Vagina (tissue), 2 donors: ENCODE data around the gene BCAS3. TPM values are rescaled to one million over a fixed set of nuclear protein-coding genes. Genes with fewer than 3 reads are reported as not detected.

Experiments
- DNase-seq, 2 donors: peaks; one replicate each; pipeline ENCODE4 v3.0.0-alpha.2; 2017; ENCODE audit errors: extremely low spot score in 2 of 2
- H3K27ac ChIP-seq: fragments of 200-600 bp; sonication (generic); one replicate; pipeline ENCODE4 v1.5.1; 2019
- H3K27me3 ChIP-seq: fragments of 200-600 bp; sonication (generic); one replicate; pipeline ENCODE4 v1.5.1; 2019
- H3K36me3 ChIP-seq, 2 donors: fragments of 200-600 bp; sonication (generic); one replicate each; pipeline ENCODE4 v1.5.1; 2017 to 2019
- H3K4me1 ChIP-seq: fragments of 200-600 bp; sonication (generic); one replicate; pipeline ENCODE4 v1.5.1; 2019
- H3K4me3 ChIP-seq, 2 donors: fragments of 200-600 bp; sonication (generic); 1 replicate in 1 of 2; 2 replicates in 1 of 2; pipeline ENCODE4 v1.5.1; 2016 to 2019
- H3K9me3 ChIP-seq: fragments of 200-600 bp; sonication (generic); one replicate; pipeline ENCODE4 v1.5.1; 2019
- CTCF ChIP-seq, 3 experiments: fragments of 450-650 bp in 2 of 3; fragments of 200-600 bp in 1 of 3; sonication (generic) in 1 of 3; IDR thresholded peaks; one replicate each; pipeline ENCODE4 v1.5.1; 2017 to 2019; ENCODE audit warnings: antibody characterized with exemption in 3 of 3, mild to moderate bottlenecking in 2 of 3, moderate library complexity in 2 of 3
- POLR2A ChIP-seq, 2 donors: fragments of 450-650 bp; IDR thresholded peaks; one replicate each; pipeline ENCODE4 v1.6.1; 2017; ENCODE audit warnings: antibody characterized with exemption in 2 of 2, mild to moderate bottlenecking in 2 of 2, moderate library complexity in 2 of 2
- POLR2AphosphoS5 ChIP-seq, 2 donors: sonication (generic); formaldehyde crosslinking; IDR thresholded peaks; one replicate each; pipeline ENCODE4 v1.9.0; 2017; ENCODE audit warnings: antibody characterized with exemption in 2 of 2, mild to moderate bottlenecking in 2 of 2, low read depth in 1 of 2; ENCODE audit not compliant: insufficient read depth in 1 of 2
- intact Hi-C: fragments of 100-400 bp; cut with DNase I; formaldehyde crosslinking; loops from one replicate; pipeline ENCODE4 v1.15.1; 2023
- total RNA-seq: library from RNA; depleted of rRNA; stranded (reverse); fragments of >200 nt; gene quantifications from one replicate; pipeline ENCODE4 v1.2.3, GENCODE V29; 2016

BCAS3 gene
- total RNA-seq, 1 donor from 2014 or later: 33.1 TPM

DNA sequence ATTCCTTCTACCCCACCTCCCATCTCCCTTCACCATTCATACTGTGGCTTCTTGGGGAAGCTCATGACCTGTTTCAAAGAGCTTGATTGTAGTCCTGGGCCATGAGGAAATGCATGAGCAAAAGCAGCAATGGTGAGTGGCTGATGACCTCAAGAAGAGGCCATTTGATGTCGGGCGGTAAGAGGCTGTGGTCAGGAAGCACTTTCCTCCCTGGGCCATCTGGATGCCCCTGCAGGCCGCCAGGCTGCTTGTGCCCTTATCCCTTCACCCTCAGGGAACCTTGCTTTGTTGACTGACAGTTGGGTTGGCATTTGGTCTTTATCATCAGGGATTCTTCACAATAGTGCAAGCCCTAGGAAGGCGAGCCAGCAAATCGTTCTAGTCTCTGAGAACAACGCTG lies 643.7 kb downstream of the BCAS3 start:
- H3K36me3 ChIP-seq: no peaks in the 10 kb centered on the region
- DNase-seq: no peak
- no peak overlapping the region for H3K4me3 ChIP-seq
- no peaks in the 10 kb centered on the region for H3K27me3 ChIP-seq
- no peaks in the 10 kb centered on the region for H3K9me3 ChIP-seq
- intact Hi-C loops: no loop called here
- peaks cover 15% of the 10 kb centered on the region for H3K4me1 ChIP-seq
- H3K27ac ChIP-seq: no peak overlapping the region
- TF ChIP-seq POLR2AphosphoS5 (IDR thresholded peaks at IDR 0.05; ENCODE audit: insufficient read depth in 1 of 2, low read depth in 1 of 2) (no peak), POLR2A (IDR thresholded peaks at IDR 0.05) (no peak), CTCF (IDR thresholded peaks at IDR 0.05) (no peak)

DNA sequence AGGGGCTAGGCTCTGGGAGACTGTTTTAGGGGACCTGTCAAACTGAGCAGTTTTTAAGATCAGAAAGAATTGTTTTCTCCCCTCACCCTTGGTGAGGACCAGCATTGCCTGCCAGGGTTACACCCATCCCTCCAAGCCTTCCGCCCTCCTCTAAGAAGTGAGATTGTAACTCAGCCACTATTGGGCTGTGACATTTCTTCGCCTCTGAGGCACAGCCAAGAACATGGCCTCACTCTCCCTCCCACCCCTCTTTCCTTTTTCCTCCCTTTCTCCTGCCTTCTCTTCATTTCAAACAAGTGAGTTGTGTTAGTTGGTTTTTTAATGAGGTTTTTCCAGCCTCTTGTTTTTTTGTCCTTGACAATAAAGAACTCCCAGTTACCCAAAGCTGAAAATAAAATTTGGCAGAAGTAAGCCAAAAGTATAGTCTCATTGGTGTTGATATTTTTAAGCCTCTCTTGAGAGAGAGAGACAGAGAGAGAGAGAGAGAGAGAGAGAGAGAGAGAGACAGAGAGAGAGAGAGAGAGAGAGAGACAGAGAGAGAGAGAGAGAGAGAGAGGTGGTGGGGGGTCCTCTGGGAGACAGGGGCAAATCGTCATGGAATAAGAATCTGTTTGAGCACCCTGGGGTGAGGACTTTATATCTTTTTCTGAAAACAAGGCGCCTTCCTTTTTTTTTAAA lies 644.8 kb downstream of the BCAS3 start:
- Histone ChIP-seq H3K4me3 (no peak overlapping the region), H3K27ac (peak overlapping the region; percentile 66), H3K27me3 (no peaks in the 10 kb centered on the region), H3K36me3 (no peaks in the 10 kb centered on the region), H3K9me3 (no peaks in the 10 kb centered on the region), H3K4me1 (peaks cover 15% of the 10 kb centered on the region)
- no peak for DNase-seq
- TF ChIP-seq CTCF (IDR thresholded peaks at IDR 0.05) (peak in 1 of 3 experiments; percentile 34), POLR2AphosphoS5 (IDR thresholded peaks at IDR 0.05; ENCODE audit: insufficient read depth in 1 of 2, low read depth in 1 of 2) (no peak)
- intact Hi-C loops: no loop called here

DNA sequence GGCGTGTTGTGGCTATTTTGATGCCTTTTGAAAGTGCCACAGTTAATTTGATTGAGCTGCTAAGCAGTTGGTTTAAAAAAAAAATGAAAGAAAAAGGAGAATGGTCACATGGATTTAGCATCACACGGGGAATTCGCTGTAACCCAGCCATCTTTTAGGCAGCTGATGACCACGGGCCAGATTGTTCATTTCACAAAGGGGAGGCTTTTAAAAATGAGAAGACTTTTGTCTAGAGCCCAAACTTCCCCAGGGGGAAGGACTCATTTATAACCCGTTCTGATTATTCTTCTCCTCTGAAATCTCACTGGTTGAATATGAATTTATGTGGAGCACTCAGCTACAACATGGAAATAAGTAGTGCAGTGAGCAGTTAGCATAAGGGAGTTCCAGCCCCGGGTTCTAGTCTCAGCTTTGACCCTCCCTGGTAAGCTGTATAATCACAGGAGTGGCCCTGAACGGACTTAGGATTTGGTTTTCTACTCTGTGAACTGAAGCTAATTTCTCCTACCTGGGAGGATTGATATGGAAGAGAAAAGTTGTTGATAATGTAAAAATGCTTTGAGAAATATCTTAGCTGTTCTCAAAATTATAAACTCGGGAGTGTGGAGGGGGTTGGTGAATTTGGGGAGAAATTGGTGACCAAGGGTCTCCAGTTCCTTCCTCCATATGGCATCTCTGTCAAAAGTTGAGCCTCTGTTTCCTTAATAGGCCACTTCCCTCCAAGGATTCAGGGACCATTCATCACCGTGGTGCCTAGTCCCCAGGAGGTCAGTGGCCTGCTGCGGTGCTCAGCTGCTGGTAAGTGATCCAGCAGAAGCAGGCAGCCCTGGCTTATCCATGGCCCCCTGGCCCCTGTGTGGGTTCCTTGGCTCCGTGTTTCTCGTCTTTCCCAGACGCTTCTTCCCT lies 645.6 kb downstream of the BCAS3 start:
- DNase-seq: no peak
- TF ChIP-seq POLR2A (IDR thresholded peaks at IDR 0.05): no peak
- no peak for TF ChIP-seq CTCF (IDR thresholded peaks at IDR 0.05)
- TF ChIP-seq POLR2AphosphoS5 (IDR thresholded peaks at IDR 0.05; ENCODE audit: insufficient read depth in 1 of 2, low read depth in 1 of 2): no peak
- Histone ChIP-seq H3K9me3 (no peaks in the 10 kb centered on the region), H3K4me3 (no peak overlapping the region), H3K4me1 (peaks cover 15% of the 10 kb centered on the region), H3K27ac (peak overlapping the region; percentile 66), H3K27me3 (no peaks in the 10 kb centered on the region), H3K36me3 (no peaks in the 10 kb centered on the region)
- intact Hi-C loops: no loop called here

GRCh38 chr17:61323909-61324868 lies 646.5 kb downstream of the BCAS3 start:
- Histone ChIP-seq H3K36me3 (no peaks in the 10 kb centered on the region), H3K4me3 (no peak overlapping the region), H3K27ac (peak overlapping the region; percentile 66), H3K27me3 (no peaks in the 10 kb centered on the region), H3K9me3 (no peaks in the 10 kb centered on the region), H3K4me1 (peaks cover 15% of the 10 kb centered on the region)
- no peak for DNase-seq
- intact Hi-C loops: no loop called here
- TF ChIP-seq CTCF (IDR thresholded peaks at IDR 0.05): no peak
- no peak for TF ChIP-seq POLR2A (IDR thresholded peaks at IDR 0.05)
- no peak for TF ChIP-seq POLR2AphosphoS5 (IDR thresholded peaks at IDR 0.05; ENCODE audit: insufficient read depth in 1 of 2, low read depth in 1 of 2)
